Inflammatory macrophage (primary cell): ENCODE measurements around the gene ERN1.
"Not testable (repeated sequence)": the region's sequence is repeated elsewhere in the genome, so short reads cannot be mapped to it uniquely, and the experiment has no call there.

Experiments
- DNase-seq, 2 donors: peaks; one replicate each; pipeline ENCODE4 v3.0.0-alpha.2; 2020 to 2022

Gene ERN1

DNA sequence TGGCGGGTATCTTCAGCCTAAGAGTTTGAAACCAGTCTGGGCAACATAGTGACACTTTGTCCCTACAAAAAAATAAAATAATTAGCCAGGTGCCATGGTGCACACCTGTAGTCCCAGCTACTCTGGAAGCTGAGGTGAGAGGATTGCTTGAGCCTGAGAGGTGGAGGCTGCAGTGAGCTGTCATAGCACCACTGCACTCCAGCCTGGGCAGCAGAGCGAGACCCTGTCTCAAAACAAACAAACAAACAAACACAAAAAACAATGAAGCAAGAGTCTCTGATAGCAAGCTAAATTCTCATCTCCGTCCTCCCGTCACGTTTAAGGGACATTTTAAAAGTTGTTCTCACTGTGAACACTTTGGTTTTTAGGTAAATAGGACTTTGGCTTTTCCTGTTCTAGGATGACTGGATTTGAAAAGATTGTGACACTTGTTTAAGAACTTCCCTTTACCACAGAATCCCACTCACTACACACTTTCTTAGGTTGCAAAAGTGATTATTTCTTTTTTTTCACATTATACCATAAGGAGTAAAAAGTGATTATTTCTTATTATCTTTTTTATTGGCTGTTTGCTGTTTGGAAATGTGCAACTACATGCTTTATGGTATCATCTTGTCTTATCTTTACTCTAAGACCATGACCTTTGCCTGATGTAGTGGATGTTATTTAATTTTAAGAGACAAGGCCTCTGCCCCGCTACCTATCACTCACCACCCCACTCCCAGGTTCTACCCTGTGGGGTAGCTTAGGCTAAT lies 4.4 kb upstream of the ERN1 start:
- no peak for DNase-seq

DNA sequence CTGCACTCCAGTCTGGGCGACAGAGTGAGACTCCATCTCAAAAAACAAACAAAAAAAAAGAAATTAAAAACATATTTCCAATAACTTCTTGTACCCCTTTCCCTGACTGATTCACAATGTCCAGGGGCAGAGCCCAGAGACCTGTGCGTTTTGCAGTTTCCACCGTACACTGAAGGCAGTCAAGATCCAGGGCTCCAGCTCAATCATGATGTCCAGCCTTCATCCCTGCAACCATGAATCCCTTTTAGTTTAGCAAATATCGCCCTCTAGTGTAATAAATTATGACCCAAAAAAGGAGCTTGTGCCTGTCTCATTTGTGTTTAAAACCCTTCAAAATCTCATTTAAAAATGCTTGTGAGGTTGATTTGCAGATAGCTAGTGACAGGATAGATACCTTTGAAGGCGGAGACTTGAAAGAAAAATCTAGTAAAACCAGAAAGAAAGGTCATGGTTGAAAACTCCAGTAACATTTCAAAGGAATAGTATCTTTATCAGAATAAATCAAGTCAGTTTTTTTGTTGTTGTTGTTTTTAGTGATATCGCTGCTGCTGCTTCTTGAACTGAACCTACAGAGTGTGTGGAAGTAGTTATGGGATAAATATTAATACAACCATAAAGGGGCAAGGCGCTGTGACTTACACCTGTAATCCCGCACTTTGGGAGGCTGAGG lies 3.7 kb upstream of the ERN1 start:
- DNase-seq = peak; percentile 66 to 83

DNA sequence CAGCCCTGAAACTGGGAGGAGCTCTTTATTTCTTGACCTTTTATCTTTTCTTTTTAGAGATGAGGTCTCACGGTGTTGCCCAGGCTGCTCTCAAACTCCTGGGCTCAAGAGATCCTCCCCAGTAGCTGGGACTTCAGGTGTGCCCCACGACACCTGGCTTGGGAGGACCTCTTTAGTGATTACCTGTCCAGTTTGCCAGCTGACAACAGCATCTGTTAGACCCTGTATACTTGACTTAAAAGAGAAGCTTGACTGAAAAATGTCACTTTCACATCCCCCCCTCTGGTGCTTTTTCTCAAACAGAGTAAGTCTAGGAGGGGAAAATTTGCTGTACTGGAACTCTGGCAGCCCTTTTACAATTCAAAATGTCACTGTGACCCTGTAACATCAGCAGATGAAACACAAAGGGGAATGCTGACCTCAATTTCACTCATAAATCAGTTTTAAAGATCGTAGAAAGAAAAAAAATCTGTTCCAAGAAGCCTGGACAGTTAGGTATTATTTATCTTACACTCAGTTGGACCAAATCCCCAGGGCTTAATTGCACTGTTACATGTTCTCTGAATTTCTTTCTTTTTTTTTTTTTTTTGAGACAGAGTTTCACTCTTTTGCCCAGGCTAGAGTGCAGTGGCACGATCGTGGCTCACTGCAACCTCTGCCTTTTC lies 1.8 kb upstream of the ERN1 start:
- no peak for DNase-seq

DNA sequence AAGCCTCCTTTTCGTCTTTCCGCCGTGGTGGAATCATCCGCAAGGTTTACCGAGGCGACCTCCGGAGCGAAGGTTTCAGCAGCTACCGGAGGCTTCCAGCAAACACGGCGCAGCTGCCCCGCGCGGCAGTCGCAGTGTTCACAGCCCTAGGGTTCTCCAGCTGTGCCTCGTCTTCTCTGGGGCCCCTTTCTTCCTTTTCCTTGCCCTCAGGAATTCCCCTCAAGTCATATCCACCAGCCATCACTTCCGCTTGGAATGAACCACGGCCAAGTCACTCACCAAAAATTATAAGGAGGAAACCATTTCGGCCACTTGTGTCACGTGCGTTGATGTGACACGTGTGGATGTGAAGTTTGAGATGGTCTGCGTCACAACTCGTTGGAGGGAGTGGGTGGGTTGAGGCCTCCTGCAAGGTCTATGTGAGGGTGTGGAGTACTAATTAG lies 636 bp upstream of the ERN1 start:
- peak; percentile 71 to 89 for DNase-seq

DNA sequence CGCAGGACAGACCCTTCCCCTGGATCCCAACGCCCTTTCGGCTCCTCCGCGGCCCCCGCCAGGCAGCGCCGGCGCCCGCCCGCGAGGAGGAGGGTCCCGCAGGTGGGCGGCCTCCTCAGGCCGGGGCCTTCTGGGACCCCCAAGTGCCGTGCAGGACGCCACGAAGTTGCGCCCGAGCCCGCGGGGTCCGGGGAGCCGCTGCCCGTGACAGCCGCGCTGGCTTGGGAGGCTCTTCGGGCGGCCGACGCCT lies 504 bp downstream of the ERN1 start:
- no peak for DNase-seq

DNA sequence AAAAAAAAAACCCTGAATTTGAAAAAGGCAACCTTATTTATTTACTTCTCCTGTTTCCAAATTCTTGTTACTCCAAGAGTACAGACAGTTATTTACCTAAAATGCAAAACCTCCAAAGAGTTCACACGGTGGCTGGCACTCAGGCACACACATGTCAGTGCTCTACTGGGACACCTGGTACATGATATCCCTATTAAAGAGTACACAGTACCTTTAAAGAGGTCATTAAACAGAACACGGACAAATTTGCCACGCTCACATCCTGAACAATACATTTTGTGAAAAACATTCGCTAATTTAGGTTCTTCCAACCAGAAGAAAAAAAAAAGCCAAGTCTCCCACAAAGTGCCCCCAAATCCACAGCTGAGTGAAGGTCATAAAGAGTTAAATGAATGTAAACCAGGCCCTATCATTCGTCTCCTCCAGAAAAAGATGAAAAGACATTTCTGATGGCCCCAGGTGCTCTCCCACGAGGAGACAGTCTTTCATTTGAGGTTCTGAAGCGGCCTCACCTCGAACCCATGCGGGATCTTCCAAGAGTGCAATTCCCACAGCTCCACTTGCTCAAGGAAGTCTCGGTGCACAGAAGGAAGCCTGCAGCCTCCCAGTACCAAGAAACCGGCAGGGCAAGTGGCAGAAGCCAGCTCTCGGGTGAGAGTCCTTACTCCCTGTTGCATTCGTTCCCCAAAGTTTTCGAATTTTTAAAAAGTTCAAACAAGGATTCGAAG lies 993 bp downstream of the ERN1 start:
- peak; percentile 29 to 47 for DNase-seq

DNA sequence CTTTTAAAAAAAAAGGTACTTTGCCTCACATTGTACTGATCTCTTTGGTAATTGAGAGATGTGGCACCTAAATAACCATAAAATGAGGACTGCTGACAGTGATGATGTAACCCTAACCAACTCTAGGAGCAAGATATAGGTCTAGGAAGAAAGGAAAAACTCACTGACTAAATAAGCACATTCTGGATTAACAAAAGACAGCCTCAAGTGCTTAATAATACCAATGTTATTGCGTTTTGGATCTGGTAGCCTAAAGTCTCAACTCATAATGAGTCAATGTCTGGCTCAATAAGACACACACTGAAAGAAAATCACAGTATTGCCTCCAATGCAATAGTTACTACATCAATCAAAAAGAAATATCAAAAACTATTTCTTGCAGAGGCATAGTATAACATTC lies 3.0 kb downstream of the ERN1 start:
- DNase-seq = no peak

DNA sequence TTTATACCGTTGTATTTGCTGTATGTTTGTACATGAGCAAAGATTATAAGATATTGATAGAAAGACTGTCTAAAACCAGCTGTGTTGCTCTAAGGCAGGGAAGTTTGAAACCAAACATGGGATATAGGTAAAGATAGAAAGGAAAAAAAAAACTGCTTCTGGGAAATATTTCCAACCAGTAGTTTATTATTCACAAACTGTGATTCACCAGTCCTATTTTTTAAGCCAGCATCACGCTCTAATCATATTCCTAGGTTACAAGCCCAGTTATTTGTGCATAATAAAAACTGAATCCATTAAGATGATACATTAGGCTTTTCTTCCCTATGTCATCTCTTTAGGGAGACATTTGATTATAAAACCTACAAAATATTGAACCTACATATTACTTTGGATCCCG lies 4.0 kb downstream of the ERN1 start:
- no peak for DNase-seq

DNA sequence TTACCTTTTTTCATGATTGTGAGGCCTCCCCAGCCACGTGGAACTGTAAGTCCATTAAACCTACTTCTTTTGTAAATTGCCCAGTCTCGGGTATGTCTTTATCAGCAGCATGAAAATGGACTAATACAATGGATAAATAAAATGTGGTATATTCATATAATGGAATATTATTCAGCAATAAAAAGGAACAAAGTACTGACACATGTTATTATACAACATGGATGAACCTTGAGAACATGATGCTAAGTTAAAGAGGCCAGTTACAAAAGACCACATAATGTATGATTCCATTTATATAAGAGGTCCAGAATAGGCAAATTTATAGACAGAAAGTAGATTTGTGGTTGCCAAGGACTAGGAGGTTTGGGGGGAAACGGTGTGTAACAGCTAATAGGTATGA lies 5.3 kb downstream of the ERN1 start:
- DNase-seq = no peak

DNA sequence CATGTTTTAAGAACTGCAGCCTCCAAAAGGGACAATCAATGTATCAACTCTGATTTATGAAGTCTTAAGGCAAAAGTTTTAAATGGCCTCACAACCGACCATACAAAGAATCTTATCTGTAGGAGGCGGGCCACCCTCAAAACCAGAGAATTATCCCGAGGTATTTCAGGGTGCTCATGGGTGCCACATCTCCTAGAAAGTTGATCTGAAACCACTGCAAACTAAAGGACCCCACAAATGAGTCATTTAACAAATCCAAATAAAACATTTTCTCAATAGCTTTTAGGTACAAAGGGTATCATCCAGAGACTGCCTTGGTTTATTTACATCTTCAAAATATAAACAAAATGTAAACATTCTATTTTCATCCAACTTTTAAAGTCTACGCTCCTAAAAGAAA lies 6.8 kb downstream of the ERN1 start:
- no peak for DNase-seq

DNA sequence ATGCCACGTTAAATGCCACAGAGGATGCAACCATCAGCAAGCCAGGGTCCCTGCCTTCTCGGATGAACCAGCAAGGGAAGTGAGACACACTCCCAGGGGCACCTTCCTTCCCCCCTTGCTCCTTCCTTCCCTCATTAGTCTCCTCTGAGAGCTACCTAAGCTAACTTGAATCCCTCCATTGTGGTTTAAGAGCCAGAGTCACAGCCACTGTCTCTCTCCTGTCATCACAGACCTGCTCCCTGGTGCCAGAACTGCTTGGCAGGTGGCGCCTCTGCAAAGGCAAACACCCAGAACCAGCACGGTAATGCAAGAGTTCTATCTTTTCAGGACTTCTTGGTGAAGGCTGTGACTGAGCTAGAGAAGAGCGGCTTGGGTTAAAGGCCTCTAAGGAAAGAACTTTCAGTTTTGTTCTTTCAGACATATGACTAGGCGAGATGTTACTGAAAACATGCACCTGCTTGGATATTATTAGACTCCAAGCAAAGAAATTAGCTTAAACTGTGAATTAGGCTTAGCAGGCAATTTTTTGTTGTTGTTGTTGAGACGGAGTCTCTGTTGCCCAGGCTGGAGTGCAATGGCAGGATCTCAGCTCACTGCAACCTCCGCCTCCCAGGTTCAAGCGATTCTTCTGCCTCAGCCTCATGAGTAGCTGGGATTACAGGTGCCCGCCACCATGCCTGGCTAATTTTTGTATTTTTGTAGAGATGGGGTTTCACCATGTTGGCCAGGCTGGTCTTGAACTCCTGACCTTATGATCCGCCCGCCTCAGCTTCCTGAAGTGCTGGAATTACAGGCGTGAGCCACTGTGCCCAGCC lies 8.8 kb downstream of the ERN1 start:
- not testable (repeated sequence) for DNase-seq

DNA sequence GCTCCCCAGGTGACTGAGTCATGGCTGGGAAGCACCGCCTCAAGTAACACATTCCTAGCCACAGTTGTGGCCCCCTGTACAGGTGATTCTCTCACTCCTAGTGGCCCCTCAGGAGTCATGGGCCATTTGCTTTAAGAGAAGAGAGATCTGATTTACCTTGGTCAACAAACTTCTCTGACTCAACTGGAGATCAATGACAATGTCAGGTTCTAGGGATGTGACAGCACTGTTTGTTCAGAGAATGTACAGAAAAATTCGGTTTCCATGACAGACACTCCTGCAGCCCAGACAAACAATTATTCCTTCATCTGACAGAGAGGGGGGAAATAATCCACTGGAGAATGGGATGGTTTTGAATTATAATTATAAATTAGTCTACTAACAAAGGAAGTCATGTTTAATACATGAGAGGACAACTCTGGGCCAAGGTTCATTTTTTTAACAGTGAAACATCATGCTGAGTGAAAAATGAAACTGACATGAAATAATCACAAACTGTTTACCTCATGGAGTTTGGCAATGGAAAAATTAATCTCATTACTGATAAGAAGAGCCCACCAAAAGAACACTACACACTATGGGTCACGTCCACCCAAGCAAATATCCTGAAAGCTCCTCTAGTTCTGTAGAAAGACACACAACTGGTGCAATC lies 9.7 kb downstream of the ERN1 start:
- no peak for DNase-seq

DNA sequence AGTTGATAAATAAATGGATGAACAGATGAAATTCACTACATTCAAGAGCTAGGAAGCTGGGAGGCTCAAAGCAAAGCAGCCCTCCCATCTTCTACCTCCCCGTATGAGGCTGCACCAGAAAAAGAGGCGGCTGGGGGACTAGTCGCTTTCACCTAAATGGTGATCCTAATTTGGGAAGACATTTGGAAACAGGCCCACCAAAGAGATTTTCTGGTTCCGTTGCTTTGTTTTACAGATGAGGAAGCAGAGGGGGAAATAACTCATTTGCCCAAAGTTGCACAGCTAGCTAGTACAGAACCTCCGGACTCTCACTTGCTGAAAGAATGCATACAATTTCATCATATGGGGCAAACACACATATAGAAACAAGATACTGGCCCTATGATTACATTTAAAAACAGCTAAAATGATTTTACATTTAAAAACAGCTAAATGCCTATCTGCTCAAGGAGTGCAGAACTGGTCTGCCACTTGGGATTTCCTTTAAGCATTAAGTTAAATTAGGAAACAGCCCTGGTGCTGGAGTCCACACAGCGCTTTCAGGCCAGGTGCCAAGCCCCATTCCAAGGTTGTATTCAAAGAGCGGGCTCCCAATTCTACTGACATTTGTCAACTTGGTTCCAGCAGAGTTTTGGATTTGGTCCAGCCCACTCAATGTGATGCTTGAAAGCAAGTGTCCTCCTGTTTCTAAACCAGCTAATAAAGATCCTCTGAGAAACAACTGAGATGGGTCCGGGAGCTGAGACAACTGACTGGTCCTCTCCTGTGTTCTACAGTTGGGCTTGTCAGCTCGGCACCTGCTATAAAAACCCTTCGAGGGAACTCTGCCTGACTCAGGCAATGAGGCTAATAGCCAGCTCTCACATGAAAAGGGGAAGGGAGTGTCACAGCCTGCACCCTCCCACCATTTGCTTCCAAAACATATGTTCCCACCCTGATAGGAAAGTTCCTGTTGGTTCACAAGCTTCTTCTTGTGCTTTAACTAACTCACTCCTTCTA lies 11.7 kb downstream of the ERN1 start:
- DNase-seq = peak; percentile 78 to 84

DNA sequence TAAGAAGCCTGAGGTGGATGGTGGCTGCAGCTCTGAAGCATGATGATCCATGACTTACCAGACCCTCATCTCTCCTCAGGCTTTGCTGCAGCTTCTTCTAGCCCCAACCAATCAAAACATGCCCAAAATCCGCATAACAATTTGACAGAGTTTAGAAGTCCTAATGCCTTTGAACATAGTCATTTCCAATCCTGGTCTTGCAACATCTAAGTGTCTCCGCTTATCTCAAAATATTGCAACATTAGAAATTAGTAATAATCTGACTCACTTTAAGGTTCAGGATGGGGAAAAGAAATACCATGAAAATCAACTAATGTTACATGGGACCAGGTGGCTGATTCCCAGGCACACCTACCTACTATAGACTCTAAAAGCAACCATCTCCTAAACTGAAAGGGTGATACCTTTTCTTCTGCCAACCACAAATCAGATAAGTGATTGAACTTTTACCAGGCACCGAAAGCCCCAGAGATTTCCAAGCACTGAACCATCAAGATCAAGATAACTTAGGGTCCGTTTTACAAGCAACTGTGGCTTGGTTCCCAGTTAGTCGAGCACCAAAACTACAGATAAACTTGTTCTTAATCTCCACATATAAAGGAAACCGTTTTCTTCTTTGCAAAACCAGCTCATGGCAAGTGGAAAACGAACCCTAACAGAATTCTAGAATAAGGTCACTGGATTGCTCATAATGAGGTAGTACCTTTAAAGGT lies 14.0 kb downstream of the ERN1 start:
- peak in 1 of 2 donors; percentile 40 for DNase-seq

DNA sequence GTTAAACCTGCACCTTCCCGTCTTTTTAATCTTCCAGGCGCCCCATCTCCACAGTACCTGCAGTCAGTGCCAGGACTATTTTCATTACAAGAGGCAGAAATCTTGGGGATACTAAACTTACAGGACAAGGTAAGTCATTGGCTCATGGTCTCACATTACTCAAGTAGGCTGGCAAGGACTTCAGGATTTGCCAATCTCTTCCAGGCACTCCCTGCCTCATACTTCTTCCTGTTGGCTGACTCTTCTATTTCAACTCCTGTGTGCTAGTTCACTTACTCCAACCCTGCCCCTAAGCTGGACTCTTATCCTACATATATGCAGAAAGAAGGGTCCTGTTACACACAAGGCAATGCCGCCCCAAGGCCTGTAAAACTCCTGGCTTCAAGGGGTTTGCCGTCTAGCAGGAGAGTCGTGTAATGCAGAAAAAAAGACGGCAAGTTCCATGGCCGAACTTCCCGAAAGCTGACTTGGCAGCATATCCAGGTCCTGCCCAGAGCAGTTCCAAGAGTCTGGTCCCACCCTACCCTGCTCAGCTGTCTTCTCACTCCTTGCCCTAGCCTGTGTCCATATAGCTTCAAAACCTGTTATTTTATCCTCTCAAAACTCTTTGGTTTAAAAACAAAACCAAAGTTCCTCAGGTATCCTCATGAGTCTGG lies 14.8 kb downstream of the ERN1 start:
- DNase-seq = no peak

DNA sequence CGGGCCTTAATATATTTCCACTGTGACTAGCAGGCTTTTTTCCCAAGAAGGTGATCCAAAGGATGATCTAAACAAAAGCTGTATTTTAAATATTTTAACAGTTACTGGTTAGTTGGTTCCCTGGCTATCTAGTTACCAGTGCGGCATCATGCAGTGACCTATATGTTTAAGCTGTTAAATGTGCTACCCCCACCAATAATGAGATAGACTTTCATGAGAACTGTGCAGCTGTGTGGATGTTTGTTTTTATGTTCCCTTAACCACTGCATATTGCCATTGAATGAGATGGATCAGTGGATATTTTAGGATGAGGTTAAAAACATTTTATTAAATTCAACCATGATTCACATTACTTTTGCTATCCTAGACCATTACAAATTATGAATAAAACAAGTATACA lies 16.9 kb downstream of the ERN1 start:
- no peak for DNase-seq

DNA sequence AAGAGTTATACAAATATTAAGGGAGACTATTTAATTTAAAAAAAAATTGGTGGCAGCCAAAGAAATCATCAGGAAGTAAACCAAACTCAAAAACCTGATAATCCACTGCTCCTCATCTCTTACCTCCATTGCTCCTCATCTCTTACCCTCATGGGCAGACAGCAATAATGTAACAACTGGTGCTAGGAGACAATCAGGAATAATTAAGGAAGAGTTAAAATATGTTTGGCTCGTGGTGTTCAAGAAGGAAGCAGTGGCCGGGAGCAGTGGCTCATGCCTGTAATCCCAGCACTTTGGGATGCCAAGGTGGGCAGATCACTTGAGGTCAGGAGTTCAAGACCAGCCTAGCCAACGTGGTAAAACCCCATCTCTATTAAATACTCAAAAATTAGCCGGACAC lies 18.1 kb downstream of the ERN1 start:
- DNase-seq = no peak

DNA sequence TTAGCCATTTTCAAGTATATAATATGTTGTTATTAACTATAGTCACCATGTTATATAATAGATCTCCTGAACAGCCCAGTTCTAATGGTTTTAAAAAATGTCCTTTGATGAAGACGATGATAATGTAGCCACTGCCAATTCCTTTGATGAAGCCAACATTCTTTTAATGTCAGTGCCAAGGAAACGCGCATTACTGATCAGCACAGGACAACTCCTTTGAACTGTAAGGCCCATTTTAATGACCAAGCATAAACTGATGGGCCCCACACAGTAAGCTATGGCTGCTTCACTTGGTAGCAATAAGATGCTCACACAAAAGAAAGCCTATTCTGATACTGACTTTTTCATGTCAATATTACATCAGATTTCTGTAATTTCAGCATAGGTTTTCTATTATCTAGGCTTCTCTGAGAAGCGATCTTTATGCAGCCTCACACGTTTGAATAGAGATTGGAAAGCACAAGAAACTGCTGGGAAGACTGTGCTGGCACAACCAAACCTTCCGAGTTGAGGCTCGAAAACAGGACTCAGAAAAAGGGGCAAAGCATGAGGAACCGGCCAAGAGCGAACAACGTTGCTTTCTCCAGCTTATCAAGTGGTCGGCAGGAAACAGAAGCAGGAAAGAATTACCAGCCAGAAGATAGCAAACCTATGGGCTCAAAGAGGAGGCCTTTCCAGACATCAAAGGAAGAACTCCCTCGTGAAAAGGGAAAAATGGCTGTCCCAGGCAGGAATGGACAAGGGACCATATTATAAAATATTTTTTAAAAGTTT lies 19.4 kb downstream of the ERN1 start:
- no peak for DNase-seq

DNA sequence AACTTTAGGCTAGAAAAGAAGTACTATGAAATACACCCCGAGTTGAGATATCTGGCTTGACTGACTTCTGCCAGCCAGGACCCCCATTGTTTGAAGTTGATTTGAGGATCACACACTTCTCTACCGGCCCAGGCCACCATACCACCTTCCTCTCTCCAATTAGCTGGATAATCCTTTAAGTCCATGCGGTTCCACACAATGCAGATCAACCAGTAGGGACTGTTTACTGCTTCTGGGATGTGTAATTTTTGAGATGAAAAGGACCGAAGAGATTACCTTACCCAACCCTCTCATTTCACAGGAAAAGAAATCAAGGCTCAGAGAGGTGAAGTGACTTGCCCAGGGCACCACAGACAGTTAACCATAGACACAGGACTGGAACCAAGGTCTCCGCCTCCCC lies 20.5 kb downstream of the ERN1 start:
- DNase-seq = no peak
